Gastroesophageal sphincter (tissue), 3 donors: ENCODE measurements around the gene MIPEP.
A peak's percentile ranks its signal among the peaks of the same experiment; 100 is the strongest.

Experiments
- EP300 ChIP-seq: sonication (generic); formaldehyde crosslinking; IDR thresholded peaks from one replicate; pipeline ENCODE4 v1.6.1; 2017; ENCODE audit warnings: antibody characterized with exemption, mild to moderate bottlenecking
- POLR2A ChIP-seq, 2 donors: fragments of 450-650 bp; IDR thresholded peaks; one replicate each; pipeline ENCODE4 v1.6.1; 2017; ENCODE audit warnings: antibody characterized with exemption in 2 of 2, mild to moderate bottlenecking in 2 of 2, moderate library complexity in 1 of 2
- POLR2AphosphoS5 ChIP-seq: sonication (generic); formaldehyde crosslinking; IDR thresholded peaks from one replicate; pipeline ENCODE4 v1.6.1; 2017; ENCODE audit warnings: antibody characterized with exemption
- TF ChIP-seq, protein P1 (sequence below), 4 experiments: fragments of 200-600 bp in 2 of 4; fragments of 450-650 bp in 2 of 4; sonication (generic) in 1 of 4; IDR thresholded peaks; one replicate each; pipeline ENCODE4 v1.5.1; 2017 to 2019; ENCODE audit warnings: antibody characterized with exemption in 4 of 4, mild to moderate bottlenecking in 2 of 4, moderate library complexity in 2 of 4

DNA sequence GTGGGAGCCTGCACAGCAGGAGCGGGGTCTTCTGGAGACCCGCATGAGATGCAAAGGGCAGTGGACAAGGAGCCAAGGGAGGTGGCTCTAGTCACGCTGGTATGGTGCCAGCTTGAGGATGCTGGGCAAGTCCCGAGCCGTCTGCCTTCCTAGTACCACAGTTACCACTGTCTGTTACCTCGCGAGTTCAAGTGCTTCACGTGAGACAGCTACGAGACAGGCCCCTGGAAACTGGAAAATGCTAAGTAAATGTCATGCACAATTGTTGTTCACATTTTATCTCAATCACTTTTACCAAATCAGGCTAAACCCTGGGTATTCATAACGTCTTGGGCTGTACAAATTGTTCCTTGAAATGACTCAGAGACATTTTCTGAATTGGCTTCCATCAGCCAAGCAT lies 163.3 kb downstream of the MIPEP start:
- TF ChIP-seq POLR2A (IDR thresholded peaks at IDR 0.05) (no peak), POLR2AphosphoS5 (peak; percentile 72), EP300 (no peak)
- TF ChIP-seq, protein P1, sequence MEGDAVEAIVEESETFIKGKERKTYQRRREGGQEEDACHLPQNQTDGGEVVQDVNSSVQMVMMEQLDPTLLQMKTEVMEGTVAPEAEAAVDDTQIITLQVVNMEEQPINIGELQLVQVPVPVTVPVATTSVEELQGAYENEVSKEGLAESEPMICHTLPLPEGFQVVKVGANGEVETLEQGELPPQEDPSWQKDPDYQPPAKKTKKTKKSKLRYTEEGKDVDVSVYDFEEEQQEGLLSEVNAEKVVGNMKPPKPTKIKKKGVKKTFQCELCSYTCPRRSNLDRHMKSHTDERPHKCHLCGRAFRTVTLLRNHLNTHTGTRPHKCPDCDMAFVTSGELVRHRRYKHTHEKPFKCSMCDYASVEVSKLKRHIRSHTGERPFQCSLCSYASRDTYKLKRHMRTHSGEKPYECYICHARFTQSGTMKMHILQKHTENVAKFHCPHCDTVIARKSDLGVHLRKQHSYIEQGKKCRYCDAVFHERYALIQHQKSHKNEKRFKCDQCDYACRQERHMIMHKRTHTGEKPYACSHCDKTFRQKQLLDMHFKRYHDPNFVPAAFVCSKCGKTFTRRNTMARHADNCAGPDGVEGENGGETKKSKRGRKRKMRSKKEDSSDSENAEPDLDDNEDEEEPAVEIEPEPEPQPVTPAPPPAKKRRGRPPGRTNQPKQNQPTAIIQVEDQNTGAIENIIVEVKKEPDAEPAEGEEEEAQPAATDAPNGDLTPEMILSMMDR (IDR thresholded peaks at IDR 0.05), result no peak
